Measurements from ENCODE around the gene GALNT18.

Gene GALNT18

DNA sequence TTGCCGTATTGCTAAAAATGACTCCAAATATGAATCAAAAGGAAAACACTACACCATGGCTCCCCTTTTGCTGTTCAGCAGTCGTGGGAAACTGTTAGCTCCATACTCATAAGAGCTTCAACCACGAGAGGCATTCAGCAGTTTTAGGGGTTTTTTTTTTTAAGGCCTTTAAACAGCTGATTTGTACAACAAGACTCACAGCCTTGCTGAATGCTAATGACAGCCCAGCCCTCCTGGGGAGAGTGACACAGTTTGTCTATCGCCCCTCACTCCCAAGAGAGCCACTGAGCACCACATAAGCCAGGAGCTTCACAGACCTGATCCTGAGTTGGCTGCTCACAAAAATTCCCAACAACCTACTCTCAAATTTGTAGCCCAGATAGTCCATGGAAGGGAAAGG, 32.4 kb downstream of the GALNT18 start:
- Mint-ChIP-seq H3K4me1 (ENCODE audit: low read depth) (peaks cover 2% of the 10 kb centered on the region), H3K9me3 (no peaks in the 10 kb centered on the region), H3K36me3 (ENCODE audit: low read depth) (no peaks in the 10 kb centered on the region), H3K27ac (no peak overlapping the region), H3K4me3 (no peak overlapping the region), H3K27me3 (ENCODE audit: low read depth) (no peaks in the 10 kb centered on the region)
- DNase-seq (ENCODE audit: low spot score), result no peak

DNA sequence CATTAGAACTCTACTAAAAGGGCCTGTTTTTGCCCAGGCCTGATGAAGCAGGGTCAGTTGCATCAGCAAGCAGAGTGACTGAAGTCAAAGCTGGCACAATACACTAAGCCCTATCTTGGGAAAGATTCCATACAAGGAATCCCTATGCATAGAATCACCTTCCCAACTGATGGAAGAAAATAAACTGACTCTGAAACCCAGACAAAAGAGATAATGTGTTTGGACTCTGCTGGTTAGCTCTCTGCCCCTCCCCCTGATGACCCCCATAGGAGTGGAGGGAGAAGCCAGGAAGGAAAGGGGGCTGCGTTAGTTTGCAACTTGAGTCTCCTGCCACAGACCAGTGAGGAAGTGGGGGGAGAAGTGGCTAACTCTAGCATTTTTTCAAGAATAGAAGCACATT, 32.9 kb downstream of the GALNT18 start:
- Mint-ChIP-seq H3K4me1 (ENCODE audit: low read depth) (peaks cover 2% of the 10 kb centered on the region), H3K36me3 (ENCODE audit: low read depth) (no peaks in the 10 kb centered on the region), H3K27ac (no peak overlapping the region), H3K27me3 (ENCODE audit: low read depth) (no peaks in the 10 kb centered on the region), H3K9me3 (no peaks in the 10 kb centered on the region), H3K4me3 (no peak overlapping the region)
- DNase-seq (ENCODE audit: low spot score), result no peak

DNA sequence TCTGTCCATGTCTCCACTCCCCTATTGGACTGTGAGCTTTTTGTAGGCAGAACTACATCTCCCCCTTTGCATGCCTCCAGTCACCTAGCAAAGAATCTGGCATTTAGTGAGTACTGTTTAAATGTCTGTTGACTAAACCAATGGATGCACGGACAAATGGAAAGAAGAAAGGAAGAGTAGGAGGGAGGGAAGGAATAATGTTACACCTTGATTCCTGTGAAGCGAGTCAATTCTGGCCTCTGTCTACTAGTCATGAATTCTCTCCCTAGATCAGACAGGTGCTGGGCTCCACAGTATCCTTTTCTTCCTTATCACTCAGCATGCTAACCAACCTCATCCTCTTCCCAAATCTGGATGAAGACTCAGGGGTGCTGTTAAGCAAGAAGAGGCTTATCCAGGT, 33.6 kb downstream of the GALNT18 start:
- Mint-ChIP-seq H3K4me3 (no peak overlapping the region), H3K4me1 (ENCODE audit: low read depth) (peaks cover 2% of the 10 kb centered on the region), H3K27me3 (ENCODE audit: low read depth) (no peaks in the 10 kb centered on the region)

DNA sequence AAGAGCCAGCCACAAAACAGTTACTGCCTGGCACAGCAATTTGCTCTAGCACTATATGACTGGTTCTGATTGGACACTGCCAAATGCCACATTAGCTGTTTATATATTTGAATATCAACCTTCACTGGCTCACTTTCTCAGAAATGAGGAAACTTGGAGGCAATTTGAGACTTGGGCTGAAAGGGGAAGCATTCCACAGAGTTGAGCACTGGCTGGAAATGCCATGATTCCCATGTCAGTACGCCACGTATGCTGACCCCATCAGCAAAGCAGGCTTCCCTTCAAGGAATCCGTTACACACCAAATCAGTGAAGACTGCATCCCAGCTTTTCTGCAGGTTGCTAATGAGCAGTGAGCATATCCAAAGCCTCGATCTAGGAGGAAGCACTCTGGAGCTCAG, 34.7 kb downstream of the GALNT18 start:
- no peaks in the 10 kb centered on the region for H3K36me3 Mint-ChIP-seq (ENCODE audit: low read depth)
- no peaks in the 10 kb centered on the region for H3K9me3 Mint-ChIP-seq
- no peak overlapping the region for H3K27ac Mint-ChIP-seq
- no peak overlapping the region for H3K4me3 Mint-ChIP-seq
- no peak for DNase-seq (ENCODE audit: low spot score)
- H3K27me3 Mint-ChIP-seq (ENCODE audit: low read depth), result no peaks in the 10 kb centered on the region
- peaks cover 2% of the 10 kb centered on the region for H3K4me1 Mint-ChIP-seq (ENCODE audit: low read depth)

More for the DNA sequence above, 33.6 kb downstream of the GALNT18 start:
- DNase-seq (ENCODE audit: low spot score), result no peak
- Mint-ChIP-seq H3K36me3 (ENCODE audit: low read depth) (no peaks in the 10 kb centered on the region), H3K27ac (no peak overlapping the region), H3K9me3 (no peaks in the 10 kb centered on the region)

DNA sequence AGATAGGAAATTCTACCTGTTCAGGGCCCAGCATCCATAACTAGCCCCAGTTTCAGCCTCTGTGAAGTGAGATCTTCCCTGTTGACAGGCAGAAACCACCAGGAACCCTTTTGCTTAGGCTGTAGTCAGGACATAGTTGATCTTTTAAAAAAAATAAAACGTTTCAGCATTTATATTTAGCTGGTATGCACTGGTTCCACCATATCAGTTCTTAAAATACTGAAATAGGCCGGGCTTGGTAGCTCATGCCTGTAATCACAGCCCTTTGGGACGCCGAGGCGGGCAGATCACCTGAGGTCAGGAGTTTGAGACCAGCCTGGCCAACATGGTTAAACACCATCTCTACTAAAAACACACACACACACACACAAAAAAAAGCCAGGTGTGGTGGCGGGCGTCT, 35.3 kb downstream of the GALNT18 start:
- H3K36me3 Mint-ChIP-seq (ENCODE audit: low read depth), result no peaks in the 10 kb centered on the region
- no peaks in the 10 kb centered on the region for H3K9me3 Mint-ChIP-seq
- peaks cover 2% of the 10 kb centered on the region for H3K4me1 Mint-ChIP-seq (ENCODE audit: low read depth)
- H3K27ac Mint-ChIP-seq, result no peak overlapping the region
- H3K27me3 Mint-ChIP-seq (ENCODE audit: low read depth), result no peaks in the 10 kb centered on the region
- DNase-seq (ENCODE audit: low spot score), result no peak
- no peak overlapping the region for H3K4me3 Mint-ChIP-seq

DNA sequence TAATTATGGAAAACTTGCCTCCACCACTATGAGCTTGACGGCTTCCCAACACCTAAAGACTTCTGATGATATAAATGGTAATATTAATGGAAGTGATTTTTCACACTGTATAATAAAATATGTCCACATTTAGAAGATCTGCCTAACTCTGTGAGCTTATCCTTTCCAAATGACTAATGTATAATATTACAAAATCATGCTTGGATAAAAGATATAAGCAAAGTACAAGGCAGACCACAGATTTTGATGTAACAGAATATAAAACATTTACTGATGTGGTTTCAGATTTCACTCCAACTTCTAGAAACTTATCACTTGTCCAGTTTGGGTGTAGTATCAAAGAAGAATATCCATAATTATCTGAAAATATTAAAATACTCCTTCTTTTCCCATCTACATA, 36.9 kb downstream of the GALNT18 start:
- H3K4me3 Mint-ChIP-seq, result no peak overlapping the region
- H3K27ac Mint-ChIP-seq, result no peak overlapping the region
- no peaks in the 10 kb centered on the region for H3K36me3 Mint-ChIP-seq (ENCODE audit: low read depth)
- H3K27me3 Mint-ChIP-seq (ENCODE audit: low read depth), result no peaks in the 10 kb centered on the region
- peaks cover 2% of the 10 kb centered on the region for H3K4me1 Mint-ChIP-seq (ENCODE audit: low read depth)
- no peak for DNase-seq (ENCODE audit: low spot score)
- H3K9me3 Mint-ChIP-seq, result no peaks in the 10 kb centered on the region

DNA sequence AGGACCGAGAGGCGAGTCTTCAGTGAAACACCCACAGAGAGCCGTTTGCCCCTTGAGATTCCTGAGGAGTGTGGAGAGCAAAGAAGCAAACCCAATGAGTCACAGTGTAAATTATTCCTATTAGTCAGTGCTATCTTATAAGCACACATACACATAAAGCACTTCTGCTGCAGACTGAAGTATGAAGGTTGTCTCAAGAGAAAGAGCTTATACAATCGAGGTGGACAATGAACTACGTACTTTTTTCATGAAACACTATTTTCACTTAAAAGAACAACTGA, 37.3 kb downstream of the GALNT18 start:
- no peaks in the 10 kb centered on the region for H3K36me3 Mint-ChIP-seq (ENCODE audit: low read depth)

DNA sequence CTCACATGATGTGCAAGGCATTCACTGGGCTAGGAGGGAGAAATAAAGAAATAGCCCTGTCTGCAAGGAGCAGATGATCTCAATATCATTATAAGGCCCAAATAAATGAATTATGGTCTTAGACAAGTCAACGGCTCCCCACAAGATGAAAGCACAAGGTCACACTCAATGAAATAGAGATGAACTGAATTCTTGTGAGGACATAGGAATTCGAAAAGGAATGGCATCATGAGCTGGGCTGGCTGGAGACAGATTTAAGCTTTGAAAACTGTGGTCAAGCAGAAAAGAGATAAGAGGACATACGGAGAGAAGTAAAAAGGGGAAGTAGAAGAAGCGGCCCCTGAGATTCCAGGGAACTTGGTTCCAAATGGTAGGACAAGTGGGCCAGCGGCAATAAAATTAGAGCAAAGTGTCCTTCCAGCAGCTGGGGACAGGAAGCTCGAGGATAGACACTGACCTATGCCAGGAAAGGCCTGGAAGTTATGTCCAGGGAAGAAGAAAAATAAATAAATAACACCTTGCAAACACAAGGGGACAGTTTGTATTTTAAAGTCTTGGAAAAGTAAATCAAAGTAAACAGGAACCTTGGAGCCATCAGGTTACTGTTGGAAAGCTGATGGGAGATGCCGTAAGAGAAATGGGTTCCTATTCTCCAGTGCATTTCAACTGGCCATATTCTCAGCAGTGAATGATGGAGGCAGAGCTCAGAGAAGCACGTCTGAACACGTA, 37.8 kb downstream of the GALNT18 start:
- no peaks in the 10 kb centered on the region for H3K4me1 Mint-ChIP-seq (ENCODE audit: low read depth)
- no peak for DNase-seq (ENCODE audit: low spot score)
- no peak overlapping the region for H3K4me3 Mint-ChIP-seq
- H3K36me3 Mint-ChIP-seq (ENCODE audit: low read depth), result no peaks in the 10 kb centered on the region
- H3K9me3 Mint-ChIP-seq, result no peaks in the 10 kb centered on the region
- H3K27me3 Mint-ChIP-seq (ENCODE audit: low read depth), result no peaks in the 10 kb centered on the region
- H3K27ac Mint-ChIP-seq, result no peak overlapping the region

More for the DNA sequence above, 37.3 kb downstream of the GALNT18 start:
- Mint-ChIP-seq H3K27me3 (ENCODE audit: low read depth) (no peaks in the 10 kb centered on the region), H3K4me3 (no peak overlapping the region), H3K27ac (no peak overlapping the region), H3K4me1 (ENCODE audit: low read depth) (peaks cover 2% of the 10 kb centered on the region), H3K9me3 (no peaks in the 10 kb centered on the region)
- DNase-seq (ENCODE audit: low spot score), result no peak

DNA sequence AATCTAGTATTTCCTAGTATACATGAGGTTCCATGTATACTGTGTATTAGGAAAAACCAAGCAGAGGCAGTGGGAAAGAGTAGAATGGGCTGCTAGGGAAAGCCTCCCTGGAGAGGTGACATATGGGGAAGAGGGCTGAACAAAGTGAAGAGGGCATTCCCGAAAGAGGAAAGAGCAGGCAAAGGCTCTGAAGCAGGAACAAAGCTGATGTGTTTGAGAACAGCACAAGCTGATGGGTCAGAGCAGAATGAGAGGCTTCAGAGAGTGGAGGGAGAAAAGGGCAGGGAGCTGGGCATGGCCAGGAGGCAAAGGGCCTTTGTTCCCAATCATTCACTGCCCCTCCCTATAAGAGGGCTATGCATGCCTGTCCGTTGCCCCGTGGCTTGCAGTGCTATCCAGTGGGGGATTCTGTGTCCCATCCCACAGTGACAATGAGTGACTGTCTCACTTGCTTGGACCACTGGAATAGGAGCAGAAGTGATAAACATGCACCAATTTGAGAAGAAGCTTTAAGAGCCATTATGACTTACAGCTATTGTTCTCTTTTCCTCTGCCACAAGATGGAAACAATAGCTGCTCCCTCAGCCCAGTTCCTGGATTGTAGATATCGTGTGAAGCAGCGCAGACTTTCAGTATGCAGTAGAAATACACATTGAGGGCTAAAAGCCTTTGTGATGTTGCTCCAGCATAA, 39.6 kb downstream of the GALNT18 start:
- H3K9me3 Mint-ChIP-seq, result no peaks in the 10 kb centered on the region
- no peak overlapping the region for H3K27ac Mint-ChIP-seq
- H3K36me3 Mint-ChIP-seq (ENCODE audit: low read depth), result no peaks in the 10 kb centered on the region
- no peaks in the 10 kb centered on the region for H3K27me3 Mint-ChIP-seq (ENCODE audit: low read depth)
- no peak for DNase-seq (ENCODE audit: low spot score)
- peaks cover 4% of the 10 kb centered on the region for H3K4me1 Mint-ChIP-seq (ENCODE audit: low read depth)
- H3K4me3 Mint-ChIP-seq, result no peak overlapping the region

DNA sequence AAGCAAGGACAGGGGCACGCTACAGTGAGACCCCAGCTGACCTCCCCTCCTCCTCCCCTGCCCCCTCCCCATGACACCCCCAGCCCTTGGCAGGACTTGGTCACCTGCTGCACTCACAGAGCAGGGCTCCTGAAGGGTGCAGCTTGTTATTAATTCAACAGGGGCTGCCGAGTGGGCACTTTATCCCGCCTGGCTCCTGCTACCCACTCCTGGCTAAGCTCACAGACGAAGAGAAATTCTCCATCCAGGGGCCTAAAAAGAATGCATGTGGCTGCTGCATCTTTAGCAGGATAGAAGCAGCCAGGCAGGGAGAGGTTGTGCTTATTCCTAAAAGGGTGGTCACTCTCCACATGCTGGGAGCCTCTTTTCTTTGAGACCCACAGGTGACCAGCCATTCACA, 40.3 kb downstream of the GALNT18 start:
- Mint-ChIP-seq H3K4me1 (ENCODE audit: low read depth) (peaks cover 4% of the 10 kb centered on the region), H3K9me3 (no peaks in the 10 kb centered on the region), H3K27ac (no peak overlapping the region), H3K27me3 (ENCODE audit: low read depth) (no peaks in the 10 kb centered on the region), H3K4me3 (no peak overlapping the region), H3K36me3 (ENCODE audit: low read depth) (no peaks in the 10 kb centered on the region)
- DNase-seq (ENCODE audit: low spot score), result no peak

DNA sequence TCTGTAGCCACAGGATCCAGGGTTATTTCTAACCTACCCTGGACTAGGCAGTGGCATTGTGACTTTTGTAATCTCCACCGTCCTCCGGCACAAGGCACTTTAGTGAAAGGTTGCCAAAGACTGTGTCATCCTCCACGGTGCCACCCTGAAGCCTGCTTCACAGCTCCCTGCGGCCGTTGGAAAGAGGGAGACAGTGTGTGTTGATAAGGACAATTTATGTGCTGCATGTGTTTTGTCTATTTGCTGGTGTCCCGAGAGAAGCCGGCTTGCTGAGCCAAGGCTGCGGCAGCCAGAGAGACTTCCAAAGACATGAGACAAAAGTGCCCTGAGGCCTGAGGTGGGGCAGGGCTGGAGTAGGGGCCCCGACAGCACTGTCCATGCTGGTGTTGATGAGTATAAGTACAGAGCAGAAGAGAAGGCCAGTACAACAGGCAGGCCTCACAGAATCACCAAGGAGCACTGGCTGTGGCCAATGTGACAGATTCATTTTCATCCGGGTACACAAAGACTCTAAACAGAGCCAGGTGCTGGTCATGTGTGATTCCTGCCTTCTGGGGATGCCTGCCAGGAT, 40.9 kb downstream of the GALNT18 start:
- no peak for DNase-seq (ENCODE audit: low spot score)
- no peak overlapping the region for H3K27ac Mint-ChIP-seq

DNA sequence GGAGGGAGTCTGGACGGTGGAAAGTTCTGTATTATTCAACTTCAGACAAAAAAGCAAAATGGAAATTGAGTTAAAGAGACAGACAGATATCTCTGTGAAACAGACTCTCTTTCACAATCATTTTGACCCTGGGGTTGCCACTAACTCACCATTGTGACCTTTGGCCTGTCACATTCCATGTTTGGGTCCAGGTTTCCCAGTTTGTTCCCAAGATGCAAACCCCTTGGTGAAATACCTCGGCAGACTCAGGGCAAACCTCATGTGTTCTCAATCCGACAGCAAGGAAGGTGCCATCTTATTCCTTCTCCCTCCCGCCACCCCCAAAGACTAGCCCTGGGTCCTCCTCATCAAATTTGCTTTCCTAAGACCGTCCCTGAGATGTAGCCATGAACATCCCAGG, 41.8 kb downstream of the GALNT18 start:
- H3K9me3 Mint-ChIP-seq, result no peaks in the 10 kb centered on the region
- H3K27me3 Mint-ChIP-seq (ENCODE audit: low read depth), result no peaks in the 10 kb centered on the region
- no peak overlapping the region for H3K4me3 Mint-ChIP-seq
- peaks cover 4% of the 10 kb centered on the region for H3K4me1 Mint-ChIP-seq (ENCODE audit: low read depth)
- H3K36me3 Mint-ChIP-seq (ENCODE audit: low read depth), result no peaks in the 10 kb centered on the region
- no peak for DNase-seq (ENCODE audit: low spot score)
- H3K27ac Mint-ChIP-seq, result no peak overlapping the region

More for the DNA sequence above, 40.9 kb downstream of the GALNT18 start:
- Mint-ChIP-seq H3K4me3 (no peak overlapping the region), H3K9me3 (no peaks in the 10 kb centered on the region), H3K4me1 (ENCODE audit: low read depth) (peaks cover 4% of the 10 kb centered on the region), H3K36me3 (ENCODE audit: low read depth) (no peaks in the 10 kb centered on the region), H3K27me3 (ENCODE audit: low read depth) (no peaks in the 10 kb centered on the region)

DNA sequence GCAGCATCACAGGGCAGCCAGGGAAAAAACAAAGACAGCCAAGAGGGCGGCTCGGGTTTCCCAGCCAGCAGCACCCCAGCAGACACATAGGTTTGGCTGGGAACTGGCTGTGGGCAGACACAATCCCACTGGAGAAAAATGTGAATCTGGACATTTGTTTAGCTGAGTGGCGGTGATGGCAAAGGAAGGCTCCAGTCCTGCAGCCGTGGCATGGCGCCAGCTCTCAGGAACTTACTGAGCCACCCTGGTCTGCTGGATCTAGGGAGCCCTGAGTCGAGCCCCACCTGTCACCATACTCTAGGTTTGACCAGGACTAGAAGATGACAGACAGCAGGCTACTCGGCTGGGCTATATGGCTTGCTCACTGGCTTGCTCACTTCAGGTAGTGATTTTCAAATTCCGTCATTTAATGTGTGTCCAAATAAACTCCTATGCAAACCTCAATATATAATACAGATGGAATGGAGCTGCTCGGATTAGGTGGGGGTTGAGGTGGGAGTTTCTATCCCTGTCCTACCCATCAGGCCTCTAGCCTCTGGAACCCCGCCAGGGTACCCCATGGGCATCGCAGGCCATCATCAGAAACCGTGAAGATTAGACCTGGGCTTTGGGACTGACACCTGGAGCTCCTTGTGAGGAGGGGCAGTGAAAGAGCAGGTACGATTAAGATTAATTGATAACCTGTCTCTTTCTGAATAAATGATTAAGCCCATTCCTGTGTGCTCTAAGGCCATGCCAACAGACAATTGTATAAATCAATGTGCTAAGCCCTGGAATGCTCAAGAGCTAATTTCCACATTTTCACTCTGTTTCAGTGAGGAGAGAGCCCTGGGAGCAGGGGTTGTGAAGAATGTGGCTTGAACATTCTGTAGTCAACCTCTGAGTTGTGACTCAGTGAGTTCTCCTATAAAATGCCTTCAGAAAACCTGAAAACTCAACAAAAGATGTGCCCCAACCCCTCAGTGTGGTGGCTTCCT, 42.5 kb downstream of the GALNT18 start:
- H3K27ac Mint-ChIP-seq, result no peak overlapping the region
- H3K27me3 Mint-ChIP-seq (ENCODE audit: low read depth), result no peaks in the 10 kb centered on the region
- no peaks in the 10 kb centered on the region for H3K36me3 Mint-ChIP-seq (ENCODE audit: low read depth)
- DNase-seq (ENCODE audit: low spot score), result no peak
- no peak overlapping the region for H3K4me3 Mint-ChIP-seq
- H3K4me1 Mint-ChIP-seq (ENCODE audit: low read depth), result peaks cover 4% of the 10 kb centered on the region
- no peaks in the 10 kb centered on the region for H3K9me3 Mint-ChIP-seq
